ENCODE results near the gene HOXA5.

HOXA5 gene

DNA sequence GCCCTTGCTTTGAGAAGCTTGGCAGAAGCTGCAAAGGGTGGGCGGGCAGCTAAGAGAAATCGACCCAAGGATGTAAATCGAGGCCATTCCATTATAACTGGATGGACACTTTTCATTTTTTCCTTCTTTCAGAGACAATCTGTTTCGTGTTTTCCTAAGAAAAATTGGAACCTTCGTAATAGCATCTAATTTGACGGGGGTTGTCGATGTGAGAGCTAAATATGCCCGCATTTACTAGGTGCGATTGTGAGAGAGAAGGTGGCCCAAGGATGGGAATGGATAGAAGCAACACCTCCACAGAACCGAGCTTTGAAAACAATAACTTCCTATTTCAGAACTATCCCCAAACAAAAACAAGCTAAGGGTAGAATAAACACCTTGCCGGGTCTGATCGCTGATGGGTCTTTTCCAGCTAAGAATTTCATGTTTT lies 12.1 kb downstream of the HOXA5 start:
- DNase-seq (ENCODE audit: low read depth in 1 of 2, low spot score in 1 of 2) = no peak
- TF ChIP-seq JUND (IDR thresholded peaks at IDR 0.05; ENCODE audit: low read depth) = no peak
- in situ Hi-C loops (cut with HindIII; ENCODE audit: low pct_unique_long_range_greater_than_20kb, low sequenced_read_pairs) = no loop called here

DNA sequence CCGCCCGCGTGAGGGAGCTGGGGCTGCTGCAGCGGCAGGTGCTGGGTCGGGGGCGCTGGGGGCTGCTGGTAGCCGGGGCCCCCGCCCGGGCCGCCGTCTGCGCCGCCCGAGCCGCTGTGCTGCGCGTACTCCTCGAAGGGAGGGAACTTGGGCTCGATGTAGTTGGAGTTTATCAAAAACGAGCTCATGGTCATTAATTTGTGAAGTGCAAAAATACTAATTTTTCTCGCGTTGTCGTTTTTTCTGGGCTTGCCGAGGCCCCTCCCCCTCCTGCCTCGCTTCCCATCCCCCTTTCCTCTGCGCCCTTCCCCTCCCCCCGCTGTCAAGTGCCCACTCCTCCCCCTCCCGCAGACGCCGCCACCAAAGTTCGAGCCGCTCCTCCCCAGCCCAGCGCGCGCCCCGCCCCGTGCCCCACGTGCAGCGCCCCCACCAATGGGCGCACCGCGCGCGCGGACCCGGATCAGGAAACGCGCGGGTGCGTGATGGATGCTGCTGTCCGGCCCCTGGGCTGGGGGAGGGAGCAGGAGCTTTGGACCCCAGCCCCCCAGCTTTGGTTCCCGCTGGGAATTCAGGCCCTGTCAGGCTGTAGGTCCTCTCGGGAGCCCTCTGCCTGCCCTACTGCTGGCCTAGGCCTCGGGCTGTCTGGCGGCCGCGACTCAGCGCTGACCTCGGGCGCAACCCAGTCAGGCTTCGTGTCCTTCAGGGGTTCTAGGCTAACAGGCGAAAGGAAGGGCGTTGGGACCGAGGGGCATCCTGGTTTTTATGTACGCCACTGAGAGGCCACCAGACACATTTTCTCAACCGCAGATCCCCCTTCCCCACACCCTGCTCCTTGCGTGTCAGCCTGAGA lies 12.7 kb downstream of the HOXA5 start, which contains the start of gene HOXA4:
HOXA4 (minus strand) TSS at position 218 of the 850 bp plus-strand sequence; CDS start at position 194, 24 bp downstream.
- DNase-seq (ENCODE audit: low read depth in 1 of 2, low spot score in 1 of 2) = no peak
- TF ChIP-seq JUND (IDR thresholded peaks at IDR 0.05; ENCODE audit: low read depth) = no peak
- in situ Hi-C loops (cut with HindIII; ENCODE audit: low pct_unique_long_range_greater_than_20kb, low sequenced_read_pairs) = no loop called here

DNA sequence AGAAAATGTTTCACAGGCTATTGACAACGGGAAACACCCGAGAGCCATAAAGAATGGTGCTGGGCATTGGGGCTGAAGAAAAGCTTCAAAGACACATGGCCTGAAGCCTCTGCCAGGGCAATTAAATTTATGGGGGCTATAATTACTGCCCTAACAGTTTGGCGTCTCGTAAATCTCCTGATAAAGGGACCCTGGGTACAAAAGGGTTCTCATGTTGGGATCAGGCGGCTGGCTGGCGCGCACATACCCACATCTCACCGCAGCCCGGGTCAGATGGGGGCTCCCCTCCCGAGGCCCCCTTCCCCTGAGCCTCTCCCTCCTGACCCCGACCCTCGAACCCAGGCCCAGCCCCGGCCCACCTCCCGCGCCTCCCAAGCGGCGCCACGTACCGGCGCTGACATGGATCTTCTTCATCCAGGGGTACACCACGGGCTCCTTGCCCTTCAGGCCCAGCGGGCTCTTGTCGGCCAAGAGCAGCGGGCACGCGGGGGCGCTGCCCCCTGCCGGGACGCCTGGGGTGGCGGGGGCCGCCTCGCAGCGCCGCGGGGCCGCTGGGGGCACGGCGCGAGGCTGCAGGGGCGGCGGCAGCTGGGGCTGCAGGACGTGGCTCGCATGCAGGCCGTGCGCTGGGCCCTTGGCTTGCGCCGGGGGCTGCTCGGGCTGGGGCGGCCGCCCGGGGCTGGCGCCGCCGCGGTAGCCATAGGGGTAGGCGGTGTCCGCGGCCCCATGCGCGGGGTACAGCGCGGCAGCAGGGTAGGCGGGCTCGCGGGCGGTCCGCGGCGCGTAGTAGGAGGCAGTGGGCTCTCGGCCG lies 13.5 kb downstream of the HOXA5 start:
- DNase-seq (ENCODE audit: low read depth in 1 of 2, low spot score in 1 of 2) = no peak
- TF ChIP-seq JUND (IDR thresholded peaks at IDR 0.05; ENCODE audit: low read depth) = no peak

DNA sequence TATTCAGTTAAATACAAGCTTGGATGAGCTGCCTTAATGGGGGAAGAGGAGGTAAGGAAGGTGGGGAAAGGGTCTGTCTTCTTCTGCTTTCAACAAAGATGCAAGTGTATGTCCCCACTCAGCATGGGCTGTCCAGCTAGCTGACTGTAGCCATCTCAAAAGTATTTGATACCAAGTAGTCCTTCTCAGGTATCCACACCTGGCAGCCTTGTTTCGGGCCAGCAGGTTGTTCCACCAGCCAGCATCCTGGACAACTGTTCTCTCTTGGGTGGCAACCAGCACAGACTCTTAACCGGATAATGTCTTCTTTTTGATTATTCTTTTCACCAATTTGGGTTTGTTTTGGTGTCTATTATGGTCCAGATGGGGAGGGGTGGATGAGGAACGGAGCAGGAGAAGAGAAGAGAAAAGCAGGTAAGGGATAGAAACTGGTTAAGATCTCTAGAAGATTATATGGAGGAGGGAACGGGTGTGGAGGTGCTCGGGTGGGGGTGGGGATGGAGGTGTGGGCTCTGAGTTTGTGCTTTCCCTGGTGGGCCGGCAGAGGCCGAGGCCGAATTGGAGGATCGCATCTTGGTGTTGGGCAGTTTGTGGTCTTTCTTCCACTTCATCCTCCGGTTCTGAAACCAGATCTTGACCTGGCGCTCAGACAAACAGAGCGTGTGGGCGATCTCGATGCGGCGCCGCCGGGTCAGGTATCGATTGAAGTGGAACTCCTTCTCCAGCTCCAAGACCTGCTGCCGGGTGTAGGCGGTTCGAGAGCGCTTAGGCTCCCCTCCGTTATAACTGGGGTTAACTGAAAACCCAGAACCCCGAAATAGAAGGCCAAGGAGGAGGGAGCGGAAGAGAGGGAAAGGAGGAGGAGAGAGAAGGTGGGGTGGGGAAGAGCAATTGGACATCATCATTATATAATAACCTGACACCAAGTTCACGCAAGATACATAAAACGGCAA lies 14.4 kb downstream of the HOXA5 start:
- no peak for DNase-seq (ENCODE audit: low read depth in 1 of 2, low spot score in 1 of 2)
- in situ Hi-C loops (cut with HindIII; ENCODE audit: low pct_unique_long_range_greater_than_20kb, low sequenced_read_pairs) = no loop called here
- TF ChIP-seq JUND (IDR thresholded peaks at IDR 0.05; ENCODE audit: low read depth) = no peak

More for the DNA sequence above, 13.5 kb downstream of the HOXA5 start:
- in situ Hi-C loops (cut with HindIII; ENCODE audit: low pct_unique_long_range_greater_than_20kb, low sequenced_read_pairs) = no loop called here

DNA sequence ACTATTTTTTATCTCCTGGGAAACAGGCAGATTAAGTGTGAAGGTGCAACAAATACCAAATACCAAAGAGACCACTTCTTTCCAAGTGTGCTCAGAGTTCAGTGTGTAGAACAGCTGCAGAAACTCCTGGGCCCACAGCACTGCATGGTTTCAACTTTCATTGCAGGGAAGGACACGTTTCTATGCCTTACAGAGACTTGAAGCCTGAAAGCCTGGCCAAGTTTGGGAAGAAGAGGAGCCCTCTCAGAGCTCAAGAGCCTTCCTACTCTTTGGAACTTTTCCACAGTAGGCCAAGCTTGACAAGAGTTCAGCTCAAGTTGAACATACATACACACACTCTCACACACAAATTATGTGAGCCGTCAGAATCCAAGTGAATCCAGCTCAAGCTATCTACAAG lies 15.4 kb downstream of the HOXA5 start:
- no peak for TF ChIP-seq JUND (IDR thresholded peaks at IDR 0.05; ENCODE audit: low read depth)
- DNase-seq (ENCODE audit: low read depth in 1 of 2, low spot score in 1 of 2) = no peak
- in situ Hi-C loops (cut with HindIII; ENCODE audit: low pct_unique_long_range_greater_than_20kb, low sequenced_read_pairs) = no loop called here

DNA sequence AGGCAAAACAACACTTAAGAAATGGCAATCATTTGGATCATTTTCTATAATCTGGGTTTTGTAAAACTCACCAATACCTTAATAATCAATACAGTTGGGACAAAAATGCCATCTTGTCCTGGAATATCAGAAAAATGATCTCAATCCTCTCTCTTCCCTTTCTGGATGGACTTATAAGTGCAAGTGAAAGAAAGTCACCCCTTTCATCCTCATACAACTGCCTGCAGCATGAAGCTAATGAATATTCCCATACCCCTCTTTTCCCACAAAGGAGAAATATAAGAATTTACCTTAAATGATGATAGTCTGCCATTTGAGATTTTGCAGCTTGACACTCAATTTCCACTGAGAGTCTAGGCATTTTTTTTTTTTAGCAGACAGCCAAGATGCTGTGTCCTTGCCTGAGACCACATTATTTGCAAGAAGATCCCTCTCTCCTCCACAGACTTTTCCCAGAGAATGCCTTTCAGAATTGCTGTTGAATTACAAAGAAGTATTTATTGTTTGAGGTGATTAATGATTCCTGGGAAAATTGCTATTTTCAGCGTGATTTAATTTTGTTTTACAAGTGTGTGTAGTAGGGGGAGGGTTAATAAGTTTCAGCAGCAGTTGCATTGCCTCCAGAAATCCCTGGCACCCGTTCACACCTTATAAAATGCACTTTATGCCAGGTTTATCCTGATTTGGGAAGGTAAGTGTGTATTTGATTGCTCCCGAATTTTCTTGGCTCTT lies 16.7 kb downstream of the HOXA5 start:
- DNase-seq (ENCODE audit: low read depth in 1 of 2, low spot score in 1 of 2) = no peak

DNA sequence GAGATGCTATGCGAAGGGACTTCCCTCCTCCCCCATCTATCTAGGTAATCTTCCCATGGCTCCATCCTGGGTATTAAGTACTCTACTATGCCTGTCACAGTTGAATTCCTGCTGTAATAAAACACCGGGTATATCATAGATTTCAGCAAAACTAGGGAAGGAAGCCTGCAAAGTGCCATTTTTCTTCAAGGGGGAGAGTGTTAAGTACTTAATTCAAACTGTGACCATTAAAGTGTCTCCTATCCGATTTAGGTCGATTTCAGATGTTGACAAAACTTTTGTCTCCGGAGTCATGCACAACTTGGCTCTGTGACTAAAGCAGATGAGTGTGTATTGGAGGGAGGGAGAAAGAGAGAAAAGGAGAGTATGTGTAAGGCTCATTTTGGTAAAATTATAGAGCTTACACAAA lies 17.5 kb downstream of the HOXA5 start:
- TF ChIP-seq JUND (IDR thresholded peaks at IDR 0.05; ENCODE audit: low read depth) = no peak
- no peak for DNase-seq (ENCODE audit: low read depth in 1 of 2, low spot score in 1 of 2)
- in situ Hi-C loops (cut with HindIII; ENCODE audit: low pct_unique_long_range_greater_than_20kb, low sequenced_read_pairs) = no loop called here

More for the DNA sequence above, 16.7 kb downstream of the HOXA5 start:
- TF ChIP-seq JUND (IDR thresholded peaks at IDR 0.05; ENCODE audit: low read depth) = no peak
- in situ Hi-C loops (cut with HindIII; ENCODE audit: low pct_unique_long_range_greater_than_20kb, low sequenced_read_pairs) = no loop called here

DNA sequence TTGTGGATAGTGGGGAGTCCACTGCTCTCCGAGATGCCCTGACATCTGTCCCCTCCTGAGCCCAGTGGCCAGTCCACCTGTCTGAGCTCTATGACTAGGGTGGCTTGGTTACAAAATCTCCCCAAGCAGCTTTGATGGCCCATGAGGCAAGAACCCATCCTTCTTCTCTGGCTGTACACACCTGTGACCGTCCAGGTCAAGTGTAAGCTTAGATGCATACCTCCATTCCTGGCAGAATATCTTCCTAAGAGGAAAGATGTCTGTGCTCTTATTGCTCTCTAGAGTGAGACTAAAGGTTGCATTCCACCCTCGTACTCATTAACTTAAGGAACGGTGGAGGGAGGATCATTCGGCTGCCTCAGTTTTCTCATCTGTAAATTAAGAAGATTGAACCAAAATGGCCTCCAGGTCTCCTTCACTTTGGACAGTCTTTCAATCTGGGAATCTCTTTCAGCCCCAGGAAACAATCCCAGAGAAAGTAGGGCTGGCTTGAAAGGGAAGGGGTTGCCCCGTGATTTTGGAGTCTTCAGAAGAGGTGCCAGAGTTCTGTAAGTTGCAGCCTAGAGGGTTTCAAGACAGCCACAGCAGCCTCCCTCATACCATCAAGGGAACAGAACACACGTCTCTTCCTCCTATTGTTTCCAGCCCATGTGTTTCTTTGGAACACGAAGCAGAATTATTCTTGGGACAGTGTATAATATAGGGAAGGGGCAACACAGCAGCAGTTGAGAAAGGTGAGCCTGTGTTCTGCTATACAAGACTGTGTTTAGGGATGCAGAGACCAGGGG lies 18.4 kb downstream of the HOXA5 start:
- no peak for TF ChIP-seq JUND (IDR thresholded peaks at IDR 0.05; ENCODE audit: low read depth)
- DNase-seq (ENCODE audit: low read depth in 1 of 2, low spot score in 1 of 2) = no peak
- in situ Hi-C loops (cut with HindIII; ENCODE audit: low pct_unique_long_range_greater_than_20kb, low sequenced_read_pairs) = no loop called here

DNA sequence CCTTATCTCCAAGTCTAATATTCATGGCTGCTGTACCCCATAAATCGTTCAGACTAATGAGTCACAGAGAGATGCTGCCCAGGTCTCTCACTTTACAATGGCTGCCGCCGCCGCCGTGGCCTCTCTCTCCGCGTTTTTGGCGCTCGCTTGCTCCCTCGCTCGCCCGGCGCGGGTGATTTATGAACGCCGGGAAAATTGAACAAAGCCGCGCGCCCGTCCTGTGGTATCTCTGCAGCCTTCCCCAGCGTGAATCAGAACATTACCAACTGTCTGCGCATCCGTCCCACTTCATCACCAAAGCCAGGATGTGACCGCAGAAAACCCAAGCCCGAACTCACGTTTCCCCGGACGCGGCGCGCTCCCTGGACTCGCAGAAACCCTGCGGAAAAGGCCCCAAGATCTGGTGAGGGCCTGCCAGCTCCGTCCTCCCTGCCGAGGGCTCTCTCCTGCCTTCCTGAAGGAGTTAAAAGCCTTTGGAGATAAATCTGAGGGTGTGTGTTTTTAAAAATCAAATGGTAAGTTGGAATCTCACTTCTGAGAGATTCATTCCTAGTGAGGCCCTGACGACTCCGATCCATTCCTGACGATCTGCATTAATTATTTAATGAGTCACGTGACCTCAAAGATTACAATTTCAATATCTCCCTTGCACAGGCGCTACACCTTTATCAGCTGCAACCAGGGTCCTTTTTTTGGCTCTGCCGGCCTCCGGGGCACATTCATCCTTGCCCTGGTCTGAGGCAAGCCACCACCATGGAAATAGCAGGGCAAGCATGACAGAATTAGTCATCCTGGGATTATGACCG lies 19.2 kb downstream of the HOXA5 start:
- no peak for DNase-seq (ENCODE audit: low read depth in 1 of 2, low spot score in 1 of 2)
- in situ Hi-C loops (cut with HindIII; ENCODE audit: low pct_unique_long_range_greater_than_20kb, low sequenced_read_pairs) = no loop called here
- TF ChIP-seq JUND (IDR thresholded peaks at IDR 0.05; ENCODE audit: low read depth) = no peak

DNA sequence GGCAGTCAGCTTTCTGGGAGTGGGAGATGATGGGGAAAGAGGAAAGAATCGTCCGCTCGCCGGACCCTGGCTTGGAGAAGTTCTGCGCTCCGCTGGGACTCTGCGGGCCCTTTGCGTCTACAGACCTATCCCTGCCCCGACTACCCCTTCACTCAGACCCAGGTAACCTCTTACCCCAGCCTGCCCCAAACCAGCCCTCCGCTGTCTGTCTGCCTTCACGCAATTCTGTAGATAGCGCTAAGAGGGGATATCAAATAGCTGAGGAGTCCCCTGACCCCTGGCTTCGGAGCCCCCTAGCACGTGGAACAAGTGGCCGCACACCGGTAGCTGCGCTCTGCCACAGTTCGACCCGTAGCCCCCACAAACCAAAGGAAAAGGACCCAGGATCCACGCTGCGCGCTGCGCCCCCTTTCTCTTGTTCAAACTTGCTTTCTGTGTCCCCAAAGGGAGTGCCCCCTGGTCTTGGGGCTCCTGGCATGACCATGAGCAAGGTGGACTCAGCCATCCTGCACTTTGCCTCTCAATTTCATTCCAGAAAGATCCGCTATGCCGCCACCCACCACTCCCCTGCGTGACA lies 19.9 kb downstream of the HOXA5 start:
- in situ Hi-C loops (cut with HindIII; ENCODE audit: low pct_unique_long_range_greater_than_20kb, low sequenced_read_pairs) = no loop called here
- no peak for TF ChIP-seq JUND (IDR thresholded peaks at IDR 0.05; ENCODE audit: low read depth)
- no peak for DNase-seq (ENCODE audit: low read depth in 1 of 2, low spot score in 1 of 2)
